DOHH2 (cell line): ENCODE data around the gene ZNF205.
"Not testable (repeated sequence)": the region's sequence is repeated elsewhere in the genome, so short reads cannot be mapped to it uniquely, and the experiment has no call there.

ENCODE experiments used
- H3F3A ChIP-seq: fragments of 200-600 bp; sonication (generic), shearing (Covaris generic); 2 replicates; pipeline ENCODE4 v1.6.0; 2016; ENCODE audit warnings: antibody characterized with exemption, mild to moderate bottlenecking; ENCODE audit not compliant: control insufficient read depth, insufficient read depth
- H3K27ac ChIP-seq: fragments of 200-600 bp; sonication (generic); 2 replicates; pipeline ENCODE4 v1.5.1; 2014; ENCODE audit warnings: low read depth, mild to moderate bottlenecking, low read length, moderate library complexity
- H3K27me3 ChIP-seq: fragments of 200-600 bp; sonication (generic); 2 replicates; pipeline ENCODE4 v1.6.1; 2014; ENCODE audit warnings: mild to moderate bottlenecking, low read length, mixed read lengths; ENCODE audit not compliant: control insufficient read depth
- H3K36me3 ChIP-seq: fragments of 200-600 bp; sonication (generic); 2 replicates; pipeline ENCODE4 v1.6.1; 2014; ENCODE audit warnings: mild to moderate bottlenecking, low read length, moderate library complexity, mixed read lengths; ENCODE audit not compliant: control insufficient read depth
- H3K4me1 ChIP-seq: fragments of 200-600 bp; sonication (generic); 2 replicates; pipeline ENCODE4 v1.6.1; 2014; ENCODE audit warnings: mild to moderate bottlenecking, low read length, mixed read lengths; ENCODE audit not compliant: control insufficient read depth
- H3K4me2 ChIP-seq: fragments of 200-600 bp; sonication (generic); 2 replicates; pipeline ENCODE4 v1.6.0; 2014; ENCODE audit warnings: mild to moderate bottlenecking, low read length, moderate library complexity
- H3K4me3 ChIP-seq: fragments of 200-600 bp; sonication (generic); 2 replicates; pipeline ENCODE4 v1.5.1; 2014; ENCODE audit warnings: mild to moderate bottlenecking, low read length, mixed read lengths
- H3K79me2 ChIP-seq: fragments of 200-600 bp; sonication (generic); 2 replicates; pipeline ENCODE4 v1.6.1; 2014; ENCODE audit warnings: mild to moderate bottlenecking, low read length, mixed read lengths; ENCODE audit not compliant: control insufficient read depth
- H3K9me2 ChIP-seq: fragments of 200-600 bp; sonication (generic); replicated peaks from 2 replicates; pipeline ENCODE4 v1.6.1; 2014; ENCODE audit warnings: mild to moderate bottlenecking, low read length, mixed read lengths; ENCODE audit not compliant: control insufficient read depth
- H3K9me3 ChIP-seq: fragments of 200-600 bp; sonication (generic); 2 replicates; pipeline ENCODE4 v1.6.1; 2014; ENCODE audit warnings: antibody characterized with exemption, low read length, mixed read lengths; ENCODE audit not compliant: control insufficient read depth, insufficient read depth
- H4K20me1 ChIP-seq: fragments of 200-600 bp; sonication (generic); 2 replicates; pipeline ENCODE4 v1.6.0; 2014; ENCODE audit warnings: low read depth, mild to moderate bottlenecking, antibody characterized with exemption, low read length, moderate library complexity; ENCODE audit not compliant: control insufficient read depth, insufficient read depth
- EZH2phosphoT487 ChIP-seq: fragments of 200-600 bp; sonication (generic); IDR thresholded peaks from 2 replicates; pipeline ENCODE4 v1.6.1; 2017; ENCODE audit warnings: borderline replicate concordance, mild to moderate bottlenecking, antibody characterized with exemption, low read length, moderate library complexity, mixed read lengths
- TF ChIP-seq, protein P1 (sequence below): fragments of 200-600 bp; sonication (generic); IDR thresholded peaks from one replicate; pipeline ENCODE4 v1.5.1; 2014; ENCODE audit warnings: antibody characterized with exemption, mild to moderate bottlenecking, low read depth, low read length; ENCODE audit not compliant: poor library complexity, severe bottlenecking

Gene ZNF205

DNA sequence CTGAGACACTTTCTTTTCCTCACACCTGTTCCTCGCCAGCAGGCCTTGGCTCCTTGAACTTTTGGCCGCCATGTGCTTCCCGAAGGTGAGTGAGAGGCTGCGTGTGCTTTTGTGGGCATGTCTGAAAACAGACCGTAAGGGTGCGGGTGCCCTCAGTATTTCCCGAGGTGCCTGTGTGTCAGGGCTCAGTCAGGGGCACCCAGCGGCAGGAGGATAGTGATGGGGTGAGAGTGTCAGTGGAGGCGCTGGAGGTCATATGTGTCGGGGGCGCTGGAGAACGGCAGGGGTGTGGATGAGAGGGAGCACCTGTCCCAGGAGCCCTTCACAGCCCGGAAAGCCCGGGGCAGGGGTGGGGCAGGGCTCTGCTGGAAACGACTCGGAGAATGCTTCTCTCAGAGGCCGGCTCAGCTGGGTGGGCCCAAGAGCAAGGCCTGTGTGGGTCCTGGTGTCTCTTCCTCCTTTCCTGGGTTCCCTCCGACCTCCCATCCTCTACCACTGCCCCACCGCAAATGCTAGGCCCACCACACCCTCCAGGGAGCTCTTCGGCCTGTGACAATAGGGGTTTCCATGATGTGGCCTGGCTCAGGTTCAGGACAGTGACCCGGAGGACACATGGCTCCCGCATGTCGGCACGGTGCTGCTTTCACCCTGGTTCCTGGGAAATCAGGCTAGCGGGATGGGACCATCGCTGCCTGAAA lies 46.5 kb upstream of the ZNF205 start:
- H3K4me1 ChIP-seq: no peaks in the 10 kb centered on the region
- H3K9me3 ChIP-seq: no peaks in the 10 kb centered on the region
- no peak overlapping the region for H3K4me3 ChIP-seq
- H3K36me3 ChIP-seq: no peaks in the 10 kb centered on the region
- no peaks in the 10 kb centered on the region for H3K79me2 ChIP-seq
- no peaks in the 10 kb centered on the region for H3K9me2 ChIP-seq
- no peaks in the 10 kb centered on the region for H4K20me1 ChIP-seq
- no peak overlapping the region for H3K27ac ChIP-seq
- no peaks in the 10 kb centered on the region for H3F3A ChIP-seq
- TF ChIP-seq EZH2phosphoT487: no peak
- TF ChIP-seq, protein P1, sequence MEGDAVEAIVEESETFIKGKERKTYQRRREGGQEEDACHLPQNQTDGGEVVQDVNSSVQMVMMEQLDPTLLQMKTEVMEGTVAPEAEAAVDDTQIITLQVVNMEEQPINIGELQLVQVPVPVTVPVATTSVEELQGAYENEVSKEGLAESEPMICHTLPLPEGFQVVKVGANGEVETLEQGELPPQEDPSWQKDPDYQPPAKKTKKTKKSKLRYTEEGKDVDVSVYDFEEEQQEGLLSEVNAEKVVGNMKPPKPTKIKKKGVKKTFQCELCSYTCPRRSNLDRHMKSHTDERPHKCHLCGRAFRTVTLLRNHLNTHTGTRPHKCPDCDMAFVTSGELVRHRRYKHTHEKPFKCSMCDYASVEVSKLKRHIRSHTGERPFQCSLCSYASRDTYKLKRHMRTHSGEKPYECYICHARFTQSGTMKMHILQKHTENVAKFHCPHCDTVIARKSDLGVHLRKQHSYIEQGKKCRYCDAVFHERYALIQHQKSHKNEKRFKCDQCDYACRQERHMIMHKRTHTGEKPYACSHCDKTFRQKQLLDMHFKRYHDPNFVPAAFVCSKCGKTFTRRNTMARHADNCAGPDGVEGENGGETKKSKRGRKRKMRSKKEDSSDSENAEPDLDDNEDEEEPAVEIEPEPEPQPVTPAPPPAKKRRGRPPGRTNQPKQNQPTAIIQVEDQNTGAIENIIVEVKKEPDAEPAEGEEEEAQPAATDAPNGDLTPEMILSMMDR: no peak
- H3K4me2 ChIP-seq: no peak overlapping the region
- no peaks in the 10 kb centered on the region for H3K27me3 ChIP-seq

- no peak overlapping the region for H3K4me2 ChIP-seq
- no peak overlapping the region for H3K4me3 ChIP-seq
- no peak for TF ChIP-seq EZH2phosphoT487
- TF ChIP-seq, protein P1: no peak
Observed at GRCh38 chr16:3066440-3066748, 46.0 kb upstream of the ZNF205 start.

DNA sequence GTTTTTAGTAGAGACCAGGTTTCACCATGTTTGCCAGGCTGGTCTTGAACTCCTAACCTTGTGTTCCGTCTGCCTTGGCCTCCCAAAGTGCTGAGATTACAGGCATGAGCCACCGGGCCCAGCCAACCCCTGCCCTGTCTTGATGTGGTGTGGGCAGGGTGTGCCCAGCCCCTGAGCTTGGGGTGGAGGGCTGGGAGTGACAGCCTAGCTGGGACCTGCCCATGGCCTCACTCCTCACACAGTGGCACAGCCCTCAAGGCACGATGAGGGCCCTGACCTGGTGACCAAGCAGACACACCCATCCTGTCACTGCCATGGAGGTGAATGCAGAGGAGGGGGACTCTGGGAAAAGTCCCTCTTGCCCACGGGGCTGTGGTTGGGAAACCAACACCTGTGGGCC lies 43.9 kb upstream of the ZNF205 start:
- Histone ChIP-seq H3K27ac (no peak overlapping the region), H3F3A (no peaks in the 10 kb centered on the region), H3K27me3 (no peaks in the 10 kb centered on the region), H3K36me3 (no peaks in the 10 kb centered on the region), H4K20me1 (no peaks in the 10 kb centered on the region), H3K4me2 (no peak overlapping the region), H3K4me3 (no peak overlapping the region), H3K4me1 (no peaks in the 10 kb centered on the region), H3K9me3 (no peaks in the 10 kb centered on the region), H3K79me2 (no peaks in the 10 kb centered on the region), H3K9me2 (no peaks in the 10 kb centered on the region)
- TF ChIP-seq, protein P1: no peak
- no peak for TF ChIP-seq EZH2phosphoT487

More at GRCh38 chr16:3066440-3066748, 46.0 kb upstream of the ZNF205 start:
- H3K9me3 ChIP-seq: no peaks in the 10 kb centered on the region
- no peaks in the 10 kb centered on the region for H3F3A ChIP-seq
- H3K4me1 ChIP-seq: no peaks in the 10 kb centered on the region
- no peaks in the 10 kb centered on the region for H3K79me2 ChIP-seq
- H3K27ac ChIP-seq: no peak overlapping the region
- H3K27me3 ChIP-seq: no peaks in the 10 kb centered on the region
- no peaks in the 10 kb centered on the region for H3K9me2 ChIP-seq
- H4K20me1 ChIP-seq: no peaks in the 10 kb centered on the region
- no peaks in the 10 kb centered on the region for H3K36me3 ChIP-seq

- not testable (repeated sequence) for H3K4me1 ChIP-seq, H3K4me2 ChIP-seq, H3F3A ChIP-seq, H3K79me2 ChIP-seq, H3K4me3 ChIP-seq, H3K27me3 ChIP-seq, H4K20me1 ChIP-seq, H3K9me2 ChIP-seq, H3K9me3 ChIP-seq, H3K27ac ChIP-seq, H3K36me3 ChIP-seq
Observed at GRCh38 chr16:3069146-3069545, 43.2 kb upstream of the ZNF205 start.
